HUES48 (cell line): ENCODE results near the gene GTPBP1.

Experiments
- H3K27ac ChIP-seq: one replicate; pipeline ENCODE4 v1.7.0; 2013; ENCODE audit warnings: low read depth, low read length, inconsistent platforms
- H3K27me3 ChIP-seq: 2 replicates; pipeline ENCODE4 v1.6.1; 2013; ENCODE audit warnings: mild to moderate bottlenecking, low read length; ENCODE audit not compliant: control insufficient read depth, insufficient read depth
- H3K36me3 ChIP-seq: 2 replicates; pipeline ENCODE4 v1.6.1; 2013; ENCODE audit warnings: low read length; ENCODE audit not compliant: control insufficient read depth, insufficient read depth
- H3K4me1 ChIP-seq: 2 replicates; pipeline ENCODE4 v1.6.1; 2013; ENCODE audit warnings: mild to moderate bottlenecking, low read length; ENCODE audit not compliant: control insufficient read depth, insufficient read depth
- H3K4me3 ChIP-seq: 2 replicates; pipeline ENCODE4 v1.5.1; 2013; ENCODE audit warnings: mild to moderate bottlenecking, low read depth, low read length
- H3K9ac ChIP-seq: 2 replicates; pipeline ENCODE4 v1.6.1; 2013; ENCODE audit warnings: mild to moderate bottlenecking, low read depth, low read length, moderate library complexity
- H3K9me3 ChIP-seq: 2 replicates; pipeline ENCODE4 v1.6.1; 2013; ENCODE audit warnings: low read length; ENCODE audit not compliant: control insufficient read depth, insufficient read depth

GTPBP1 gene

DNA sequence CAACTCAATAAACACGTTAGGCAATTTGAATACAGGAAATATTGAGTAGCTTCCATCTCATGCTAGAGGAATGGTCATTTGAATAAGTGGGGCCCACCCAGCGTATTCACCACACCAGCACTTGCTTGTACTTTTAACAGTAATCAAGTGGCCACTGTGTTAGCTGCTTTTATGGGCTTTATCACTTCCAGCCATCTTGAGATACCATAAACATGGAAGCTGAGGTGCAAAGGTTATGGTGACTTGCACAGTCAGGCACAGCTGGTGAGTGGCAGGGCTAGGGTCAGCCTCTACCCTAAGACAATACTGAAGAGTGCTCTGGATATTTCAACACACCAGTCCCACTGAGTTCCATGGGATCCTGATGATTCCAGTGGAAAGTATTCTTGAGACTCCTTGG lies 11.7 kb upstream of the GTPBP1 start:
- no peak overlapping the region for H3K9ac ChIP-seq
- H3K4me3 ChIP-seq, result no peak overlapping the region
- H3K36me3 ChIP-seq, result peaks cover 32% of the 10 kb centered on the region; the same call in 1 of the 2 replicates
- H3K9me3 ChIP-seq, result no peaks in the 10 kb centered on the region
- H3K4me1 ChIP-seq, result peaks cover 4% of the 10 kb centered on the region; the same call in 1 of the 2 replicates
- H3K27me3 ChIP-seq, result no peaks in the 10 kb centered on the region
- no peak overlapping the region for H3K27ac ChIP-seq

DNA sequence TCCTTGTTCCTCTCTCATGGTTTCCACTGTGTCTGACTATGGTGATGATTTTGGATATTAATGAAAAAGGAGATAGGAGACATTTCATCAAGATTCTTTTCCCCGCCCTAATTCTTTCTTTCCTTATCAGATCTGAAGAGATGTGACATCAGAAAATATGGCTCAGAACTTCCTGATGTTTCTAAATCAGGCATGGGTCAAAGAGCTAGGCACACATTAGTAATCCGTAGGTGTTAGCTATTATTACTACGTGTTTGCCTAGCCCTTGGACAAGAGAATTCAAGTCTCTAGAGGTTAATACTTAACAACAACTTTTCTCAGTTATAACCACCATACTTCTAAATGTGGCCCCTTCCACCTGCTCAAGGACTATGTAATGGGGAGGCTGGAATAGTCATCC lies 10.8 kb upstream of the GTPBP1 start:
- Histone ChIP-seq H3K27me3 (no peaks in the 10 kb centered on the region), H3K4me3 (no peak overlapping the region), H3K9ac (no peak overlapping the region), H3K9me3 (no peaks in the 10 kb centered on the region), H3K36me3 (peaks cover 26% of the 10 kb centered on the region; the same call in 1 of the 2 replicates), H3K4me1 (peaks cover 12% of the 10 kb centered on the region), H3K27ac (no peak overlapping the region)

GRCh38 chr22:38696606-38697424 lies 8.9 kb upstream of the GTPBP1 start:
- H3K27ac ChIP-seq, result peak overlapping the region; percentile 77
- peaks cover 22% of the 10 kb centered on the region; the same call in 1 of the 2 replicates for H3K36me3 ChIP-seq
- no peak overlapping the region for H3K4me3 ChIP-seq
- no peaks in the 10 kb centered on the region for H3K27me3 ChIP-seq
- no peak overlapping the region for H3K9ac ChIP-seq
- peaks cover 16% of the 10 kb centered on the region for H3K4me1 ChIP-seq
- no peaks in the 10 kb centered on the region for H3K9me3 ChIP-seq

DNA sequence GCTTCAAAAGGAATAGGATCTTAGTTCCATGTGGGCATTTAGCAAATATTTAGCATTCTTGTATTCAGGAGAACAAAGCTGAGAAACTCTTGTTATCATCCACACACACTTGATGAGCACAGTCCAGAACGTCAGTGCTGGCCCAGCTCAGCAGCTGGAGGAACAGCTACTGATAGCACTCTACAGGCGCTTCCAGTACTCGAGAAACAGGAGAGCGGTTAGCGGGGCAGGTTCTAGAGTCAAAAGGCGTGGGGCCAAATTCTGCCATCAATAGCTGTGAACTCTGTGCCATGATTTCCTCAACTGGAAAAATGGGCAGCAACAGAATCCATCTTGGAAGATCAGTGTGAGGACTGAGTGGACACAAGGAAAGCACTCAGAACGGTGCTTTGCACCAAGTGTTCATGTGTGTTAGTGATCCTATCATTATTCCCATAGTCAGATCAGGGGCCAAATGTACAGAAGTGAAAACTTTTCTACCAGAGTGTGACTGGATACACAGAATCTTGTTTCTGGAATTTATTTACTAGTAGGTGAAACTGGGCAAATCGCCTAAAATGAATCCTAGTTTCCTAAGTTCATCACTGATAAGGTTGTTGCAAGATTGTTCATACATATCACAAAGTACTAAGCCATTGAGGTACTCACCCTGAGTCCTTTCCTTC lies 8.2 kb upstream of the GTPBP1 start:
- Histone ChIP-seq H3K4me3 (no peak overlapping the region), H3K27ac (peak overlapping the region; percentile 77), H3K27me3 (no peaks in the 10 kb centered on the region), H3K36me3 (peaks cover 16% of the 10 kb centered on the region; the same call in 1 of the 2 replicates), H3K9me3 (no peaks in the 10 kb centered on the region), H3K4me1 (peaks cover 16% of the 10 kb centered on the region), H3K9ac (no peak overlapping the region)

GRCh38 chr22:38698407-38699094 lies 7.2 kb upstream of the GTPBP1 start:
- H3K36me3 ChIP-seq, result peaks cover 9% of the 10 kb centered on the region; the same call in 1 of the 2 replicates
- H3K4me3 ChIP-seq, result peak overlapping the region; percentile 98; the same call in 1 of the 2 replicates
- no peaks in the 10 kb centered on the region for H3K9me3 ChIP-seq
- no peak overlapping the region for H3K27ac ChIP-seq
- no peaks in the 10 kb centered on the region for H3K27me3 ChIP-seq
- peaks cover 16% of the 10 kb centered on the region for H3K4me1 ChIP-seq
- no peak overlapping the region for H3K9ac ChIP-seq

DNA sequence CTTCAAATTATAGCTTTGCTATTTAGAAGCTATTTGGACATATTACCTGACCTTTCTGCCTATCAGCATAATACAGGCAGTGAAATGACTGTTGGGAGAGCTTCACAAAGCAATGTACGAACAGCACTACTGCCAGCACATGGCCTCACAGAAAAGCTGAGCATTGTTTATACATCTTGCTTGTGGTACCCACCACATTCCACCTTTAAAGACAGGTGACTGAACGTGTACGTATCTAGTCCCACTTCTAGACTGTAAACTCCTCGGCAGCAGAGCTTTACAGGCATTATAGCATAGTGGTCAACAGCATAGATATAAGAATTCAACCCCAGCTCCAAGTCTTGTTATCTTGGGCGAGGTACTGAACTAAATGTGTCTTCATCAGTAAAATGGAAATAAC lies 6.6 kb upstream of the GTPBP1 start:
- Histone ChIP-seq H3K27ac (no peak overlapping the region), H3K27me3 (no peaks in the 10 kb centered on the region), H3K36me3 (peaks cover 9% of the 10 kb centered on the region; the same call in 1 of the 2 replicates), H3K4me1 (peaks cover 16% of the 10 kb centered on the region), H3K9ac (0 out of 2 replicates have a peak overlapping the region, but pooled peaks have one; percentile 93), H3K9me3 (no peaks in the 10 kb centered on the region), H3K4me3 (peak overlapping the region; percentile 98)

DNA sequence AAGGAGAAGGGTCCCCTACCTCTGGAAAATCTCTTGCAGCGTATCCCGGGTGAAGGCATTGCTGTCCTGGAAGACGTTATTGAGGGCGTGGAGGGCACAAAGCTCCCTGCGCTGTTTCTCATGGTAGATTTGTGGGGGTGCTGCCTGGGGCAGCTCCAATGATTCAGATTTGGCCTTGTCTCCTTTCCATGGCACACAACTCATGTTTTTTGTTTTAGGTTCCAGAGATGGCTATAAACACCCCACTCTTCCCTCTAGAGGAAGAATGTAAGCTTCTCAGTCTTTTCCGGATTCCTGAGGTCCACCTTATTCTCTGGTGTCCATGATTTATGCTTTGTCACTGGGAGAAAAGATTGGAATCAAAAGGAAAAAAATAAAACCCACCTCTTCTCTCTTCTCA lies 6.0 kb upstream of the GTPBP1 start:
- H3K27ac ChIP-seq, result peak overlapping the region; percentile 92
- no peaks in the 10 kb centered on the region for H3K9me3 ChIP-seq
- H3K27me3 ChIP-seq, result no peaks in the 10 kb centered on the region
- H3K4me3 ChIP-seq, result peak overlapping the region; percentile 98
- peaks cover 9% of the 10 kb centered on the region; the same call in 1 of the 2 replicates for H3K36me3 ChIP-seq
- peak overlapping the region; percentile 93; the same call in 1 of the 2 replicates for H3K9ac ChIP-seq
- peaks cover 19% of the 10 kb centered on the region for H3K4me1 ChIP-seq

DNA sequence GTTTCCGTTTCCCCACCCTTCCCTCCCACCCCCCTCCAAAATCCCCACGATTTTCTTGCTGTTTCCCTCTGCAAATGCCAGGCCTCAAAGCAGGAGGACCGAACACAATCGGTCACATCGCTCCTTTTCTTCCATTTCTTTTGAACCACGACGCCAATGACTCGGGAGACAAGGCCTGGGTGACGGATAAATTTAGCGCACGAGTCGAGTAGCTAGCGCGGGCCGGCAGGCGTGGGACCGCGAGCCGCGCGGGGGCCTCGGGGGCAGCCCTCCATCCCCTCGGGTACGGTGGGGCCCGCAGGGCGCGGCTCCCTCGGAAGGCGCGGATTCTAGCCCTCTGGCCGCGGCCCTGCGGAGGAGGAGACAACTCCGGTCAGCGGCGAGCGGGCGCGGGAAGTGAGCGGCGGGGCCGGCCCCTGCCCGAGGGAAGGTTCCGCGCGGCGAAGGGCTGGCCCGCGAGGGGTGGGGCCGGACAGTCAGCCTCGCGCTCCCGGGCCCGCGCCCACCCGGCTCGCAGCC lies 5.4 kb upstream of the GTPBP1 start:
- peak overlapping the region; percentile 92 for H3K27ac ChIP-seq

DNA sequence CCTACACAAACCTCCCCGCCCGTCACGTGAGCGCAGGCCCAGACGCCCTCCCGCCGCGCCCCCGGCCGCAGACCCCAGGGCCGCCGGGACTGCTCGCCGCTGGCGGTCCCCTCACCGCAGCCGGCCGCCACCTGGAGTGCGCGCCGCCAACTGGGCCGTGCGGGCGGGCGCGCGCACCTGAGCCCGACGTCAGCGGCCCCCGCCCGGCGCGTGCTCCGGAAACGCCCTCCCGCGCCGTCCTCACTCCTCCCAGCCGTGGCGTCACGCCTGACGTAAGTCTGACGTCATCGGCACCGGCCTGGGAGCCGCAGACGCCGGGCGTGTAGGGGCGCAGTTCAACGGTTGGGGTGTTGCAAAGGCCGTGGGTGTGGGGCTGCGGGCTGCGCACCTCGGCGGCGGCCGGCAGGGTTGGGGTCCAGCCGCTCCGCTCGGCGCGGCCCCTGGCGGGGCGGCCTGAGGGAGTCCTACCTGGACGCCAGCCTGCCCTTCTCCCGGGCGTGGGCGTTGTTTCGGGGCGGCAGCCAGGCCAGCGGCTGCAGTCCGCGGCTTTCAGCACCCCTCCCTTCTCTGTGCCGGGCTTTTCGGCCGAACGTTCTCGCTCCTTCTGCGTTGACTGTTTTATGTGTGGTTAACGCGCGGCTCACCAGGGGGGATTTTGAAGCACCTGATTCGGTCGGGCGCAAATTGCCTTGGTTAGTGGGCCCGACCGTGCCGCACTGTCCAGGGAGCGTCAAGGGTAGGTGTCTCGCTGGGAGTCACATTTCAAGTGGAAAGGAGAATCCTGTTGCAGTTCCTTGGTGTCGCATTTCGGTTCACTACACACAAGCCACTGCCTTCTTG lies 4.7 kb upstream of the GTPBP1 start, which contains the start of gene JOSD1:
TSS of gene JOSD1 (minus strand) at position 155 of the 840 bp plus-strand sequence. CDS start 956 bp downstream, outside the sequence.
- Histone ChIP-seq H3K9me3 (no peaks in the 10 kb centered on the region), H3K27me3 (no peaks in the 10 kb centered on the region), H3K4me3 (peak within 1 kb of the TSS; percentile 98), H3K9ac (peak within 1 kb of the TSS; percentile 93), H3K36me3 (peaks cover 9% of the 10 kb centered on the region; the same call in 1 of the 2 replicates), H3K4me1 (peaks cover 21% of the 10 kb centered on the region), H3K27ac (peak within 1 kb of the TSS; percentile 92)

More for the DNA sequence above, 5.4 kb upstream of the GTPBP1 start:
- no peaks in the 10 kb centered on the region for H3K27me3 ChIP-seq
- H3K4me3 ChIP-seq, result peak overlapping the region; percentile 98
- peaks cover 21% of the 10 kb centered on the region for H3K4me1 ChIP-seq
- H3K9me3 ChIP-seq, result no peaks in the 10 kb centered on the region
- peak overlapping the region; percentile 93 for H3K9ac ChIP-seq
- H3K36me3 ChIP-seq, result peaks cover 9% of the 10 kb centered on the region; the same call in 1 of the 2 replicates
